A172 (cell line): Measurements from ENCODE around the gene NDEL1. TPM values are rescaled to one million over a fixed set of nuclear protein-coding genes. Genes with fewer than 3 reads are reported as not detected.

Source experiments
- DNase-seq: peaks from one replicate; pipeline ENCODE4 v3.0.0-alpha.2; 2015; ENCODE audit warnings: low spot score
- total RNA-seq: library from RNA; depleted of rRNA; stranded (reverse); fragments of >200 nt; shearing (Covaris generic); gene quantifications from 2 replicates; pipeline ENCODE4 v1.2.3, GENCODE V29; 2014

Gene NDEL1
- total RNA-seq, 1 experiment from 2014 or later: 48.0 TPM

DNA sequence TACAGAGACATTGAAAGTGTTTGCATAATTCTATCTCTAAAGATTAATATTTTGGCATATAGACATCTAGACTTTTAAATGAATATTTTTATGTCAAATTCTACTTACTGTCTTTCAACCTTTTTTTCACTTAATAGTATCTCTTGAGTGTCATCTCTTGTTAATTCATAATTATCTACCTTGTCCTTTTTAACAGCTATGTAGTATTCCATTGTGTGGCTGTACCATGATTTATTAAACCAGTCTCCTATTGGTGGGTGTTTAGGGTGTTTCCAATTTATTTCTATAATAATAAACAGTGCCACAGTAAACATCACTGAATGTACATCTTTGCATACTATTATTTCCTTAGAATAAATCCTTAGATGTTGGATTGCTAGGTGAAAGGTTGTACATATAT is 21.7 kb upstream of the NDEL1 start:
- DNase-seq: no peak

GRCh38 chr17:8417806-8418205 is 17.9 kb upstream of the NDEL1 start:
- DNase-seq: no peak

DNA sequence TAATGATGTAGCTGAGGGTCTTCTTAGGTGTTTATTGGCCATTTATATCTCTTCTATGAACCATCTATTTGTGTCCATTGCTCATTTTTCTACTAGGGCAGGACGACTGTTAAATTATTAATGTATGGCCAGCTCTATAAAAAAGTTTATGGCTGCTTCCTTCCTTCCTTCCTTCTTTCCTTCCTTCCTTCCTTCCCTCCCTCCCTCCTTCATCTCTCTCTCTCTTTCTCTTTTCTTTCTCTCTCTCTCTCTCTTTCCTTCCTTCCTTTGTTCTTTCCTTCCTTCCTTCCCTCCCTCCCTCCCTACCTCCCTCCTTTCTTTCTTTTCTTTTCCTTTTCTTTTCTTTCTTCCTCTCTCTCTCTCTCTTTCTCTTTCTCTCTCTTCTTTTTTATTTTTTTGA is 17.2 kb upstream of the NDEL1 start:
- no peak for DNase-seq

DNA sequence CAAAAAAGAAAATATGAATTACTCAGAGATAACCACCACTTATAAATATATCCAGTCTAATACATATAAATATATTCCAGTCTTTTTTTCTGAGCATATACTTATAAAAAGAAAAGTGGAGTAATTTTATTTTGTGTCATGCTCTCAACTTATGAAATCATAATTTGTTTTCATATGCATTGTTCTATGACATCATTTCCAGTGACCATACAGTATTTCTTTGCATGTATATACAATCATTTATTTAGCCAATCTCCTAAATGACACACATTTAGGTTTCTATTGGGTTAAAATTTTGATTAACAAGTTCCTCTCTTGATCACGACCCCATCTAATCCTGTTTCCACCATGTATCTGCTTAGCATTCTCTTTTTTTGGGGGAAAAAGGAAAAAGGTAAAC is 16.4 kb upstream of the NDEL1 start:
- DNase-seq: no peak

DNA sequence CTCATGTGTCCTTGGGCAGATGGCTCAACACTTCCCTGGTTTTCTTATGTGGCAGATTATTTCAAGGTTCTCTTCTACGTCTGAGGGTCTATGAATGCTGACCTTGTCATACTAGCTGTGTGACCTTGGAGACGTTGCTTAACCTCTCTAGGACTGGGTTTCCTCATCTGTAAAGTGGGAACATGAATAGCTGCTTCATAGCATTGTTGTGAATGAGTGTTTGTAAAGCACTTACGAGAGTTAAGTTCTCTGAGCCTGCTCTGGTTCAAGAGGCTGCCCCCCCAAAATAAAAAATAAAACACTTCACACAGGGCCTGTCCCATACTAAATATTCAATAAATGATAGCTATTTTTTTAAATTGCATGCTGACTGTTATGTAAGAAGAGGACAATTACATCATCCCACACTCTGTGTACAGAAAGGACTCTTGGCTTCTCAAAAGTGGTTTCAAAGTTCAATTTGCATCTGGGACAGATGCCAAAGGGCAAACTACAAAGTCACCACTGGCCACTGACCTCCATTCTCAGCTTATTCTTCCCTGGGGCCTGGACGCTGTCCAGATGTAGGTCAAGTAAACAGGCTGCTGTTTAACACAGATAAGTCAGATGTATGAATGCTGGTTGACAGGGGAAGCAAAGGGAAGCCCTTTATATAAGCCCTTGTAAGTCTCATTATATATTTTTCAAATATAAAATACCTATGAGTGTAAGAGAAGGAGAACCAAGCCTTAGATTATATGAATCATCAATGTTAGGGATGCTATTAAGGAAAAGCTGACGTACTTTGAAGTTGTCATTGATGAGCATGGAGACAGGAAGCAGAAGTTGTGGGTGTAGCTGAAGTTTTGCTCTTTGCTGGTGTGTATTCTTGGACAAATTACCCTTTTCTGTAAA is 15.4 kb upstream of the NDEL1 start:
- peak; percentile 50 for DNase-seq

DNA sequence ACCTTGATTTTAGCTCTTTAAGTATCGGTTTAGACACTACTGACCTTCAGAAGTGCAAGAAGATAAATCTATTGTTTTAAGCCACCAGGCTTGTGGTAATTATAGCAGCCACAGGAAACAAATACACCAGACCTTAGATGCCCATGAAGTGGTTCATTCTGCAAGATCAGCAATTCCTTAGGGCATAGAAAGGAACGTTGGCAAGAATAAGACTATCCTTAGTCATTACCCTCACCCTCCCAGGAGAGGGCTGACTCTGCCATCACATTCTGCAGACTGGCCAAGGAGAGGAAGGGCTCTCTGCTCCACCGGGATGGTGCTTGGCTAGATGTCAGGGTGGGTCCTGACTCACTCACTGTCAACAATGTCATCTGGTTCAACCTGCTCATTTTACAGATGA is 14.1 kb upstream of the NDEL1 start:
- DNase-seq: no peak

GRCh38 chr17:8426094-8426720 is 9.5 kb upstream of the NDEL1 start:
- DNase-seq: no peak

- no peak for DNase-seq
Measured at GRCh38 chr17:8426802-8427201, 8.9 kb upstream of the NDEL1 start.

GRCh38 chr17:8430966-8431365 is 4.7 kb upstream of the NDEL1 start:
- DNase-seq: peak; percentile 75

DNA sequence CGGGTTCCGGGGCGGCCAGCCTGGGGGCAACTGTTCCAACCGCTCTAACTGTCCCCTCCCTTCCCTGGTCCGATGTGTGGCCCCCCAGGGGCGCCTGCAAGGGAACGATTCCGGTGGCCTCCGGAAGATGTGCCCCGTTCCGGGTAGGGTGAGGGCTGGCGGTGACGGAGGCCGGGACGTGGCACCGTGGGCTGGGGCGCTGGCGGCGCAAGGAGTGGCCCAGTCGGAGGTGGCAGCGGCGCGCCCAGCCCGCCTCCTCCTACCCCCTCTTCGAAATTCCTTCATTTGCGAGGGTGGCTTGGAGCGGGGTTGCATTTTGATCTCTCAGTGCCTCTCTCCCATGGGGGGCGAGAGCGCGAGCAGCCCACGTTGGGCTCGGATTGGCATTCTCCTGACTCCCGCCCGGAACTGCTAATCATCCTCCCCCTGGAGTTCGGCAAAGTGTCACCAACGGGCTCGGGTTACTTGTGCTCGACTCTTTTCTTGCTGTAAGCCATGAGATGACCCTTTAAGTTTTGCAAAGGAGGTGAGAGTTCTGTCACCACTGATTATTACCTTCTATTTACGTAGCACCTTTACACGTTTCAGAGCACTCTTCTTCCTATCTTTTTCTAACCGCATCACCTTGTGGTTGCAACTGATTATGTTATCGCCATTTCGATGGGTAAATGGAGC is 622 bp downstream of the NDEL1 start:
- DNase-seq: peak; percentile 36

DNA sequence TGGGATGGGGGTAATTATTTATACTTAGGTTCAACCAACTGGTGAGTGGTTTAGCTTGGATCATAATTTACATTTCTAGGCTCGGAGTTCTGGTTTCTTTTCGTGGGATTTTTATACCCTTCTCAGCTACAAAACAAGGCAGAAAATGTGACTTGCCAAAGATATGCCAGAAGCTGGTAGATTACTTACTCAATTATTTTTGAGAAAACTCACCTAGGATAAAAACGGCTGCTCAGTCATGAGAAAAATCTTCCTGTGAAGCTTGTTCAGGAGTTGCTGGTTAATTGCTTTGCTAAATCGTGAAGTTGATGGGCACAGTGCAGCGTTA is 1.1 kb downstream of the NDEL1 start:
- no peak for DNase-seq

GRCh38 chr17:8438441-8438840 is 2.8 kb downstream of the NDEL1 start:
- DNase-seq: no peak

GRCh38 chr17:8439681-8440080 is 4.0 kb downstream of the NDEL1 start:
- DNase-seq: no peak

- DNase-seq: no peak
Measured at GRCh38 chr17:8441690-8442089, 6.0 kb downstream of the NDEL1 start.

DNA sequence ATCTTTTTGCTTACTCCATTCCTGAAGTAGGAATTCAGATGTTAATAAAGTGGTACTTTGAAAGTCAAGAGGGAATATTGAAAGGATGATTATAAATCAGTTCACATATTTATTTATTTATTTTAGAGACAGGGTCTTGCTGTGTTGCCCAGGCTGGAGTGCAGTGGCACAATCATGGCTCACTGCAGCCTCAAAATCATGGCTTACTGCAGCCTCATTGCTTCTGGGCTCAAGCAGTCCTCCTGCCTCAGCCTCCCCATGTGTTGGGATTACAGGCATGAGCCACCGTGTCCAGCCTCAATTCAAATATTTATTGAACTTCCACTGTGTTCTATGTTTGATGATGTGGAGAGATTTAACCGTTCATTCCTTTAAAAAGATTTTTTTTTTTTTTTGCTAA is 6.6 kb downstream of the NDEL1 start:
- DNase-seq: no peak

DNA sequence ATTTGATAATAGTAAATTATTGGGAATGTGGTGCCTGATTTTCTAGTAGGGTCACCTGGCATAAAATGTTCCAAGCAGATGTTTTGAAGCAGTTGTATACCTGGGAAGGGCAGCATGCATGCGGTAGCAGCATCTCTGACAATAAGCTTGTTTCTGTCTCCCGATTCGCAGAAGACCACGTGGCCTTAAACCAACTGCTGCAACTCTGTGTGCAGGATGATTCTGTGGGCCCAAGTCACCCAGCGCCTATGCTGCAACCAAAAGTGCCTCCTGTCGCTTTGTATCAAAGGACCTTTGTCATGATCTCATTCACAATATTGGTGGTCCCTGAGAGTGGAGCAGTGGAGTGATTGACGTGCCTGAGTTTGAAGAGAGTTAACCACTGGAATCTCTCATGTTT is 8.1 kb downstream of the NDEL1 start:
- no peak for DNase-seq

DNA sequence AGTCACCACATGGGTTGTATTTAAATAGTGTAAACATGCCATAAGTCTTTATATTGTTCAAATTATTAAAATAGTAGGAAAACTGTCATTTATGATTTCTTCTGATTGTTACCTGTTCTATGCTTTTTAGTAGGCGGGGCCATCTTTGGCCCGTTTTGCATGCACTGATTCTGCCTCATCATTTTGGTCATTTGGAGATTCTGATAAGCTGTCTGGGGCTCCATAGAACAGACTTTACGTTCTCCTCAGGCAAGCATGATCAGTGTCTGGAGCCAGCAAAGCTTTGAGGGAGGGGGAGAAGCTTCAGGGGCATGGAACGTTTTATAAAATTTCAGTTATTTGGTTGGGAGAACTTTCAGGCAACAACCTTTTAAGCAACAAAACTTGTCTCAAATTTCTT is 8.8 kb downstream of the NDEL1 start:
- no peak for DNase-seq

GRCh38 chr17:8445536-8445935 is 9.9 kb downstream of the NDEL1 start:
- DNase-seq: no peak

GRCh38 chr17:8447799-8448198 is 12.1 kb downstream of the NDEL1 start:
- DNase-seq: no peak

- no peak for DNase-seq
Measured at GRCh38 chr17:8448310-8448709, 12.6 kb downstream of the NDEL1 start.

DNA sequence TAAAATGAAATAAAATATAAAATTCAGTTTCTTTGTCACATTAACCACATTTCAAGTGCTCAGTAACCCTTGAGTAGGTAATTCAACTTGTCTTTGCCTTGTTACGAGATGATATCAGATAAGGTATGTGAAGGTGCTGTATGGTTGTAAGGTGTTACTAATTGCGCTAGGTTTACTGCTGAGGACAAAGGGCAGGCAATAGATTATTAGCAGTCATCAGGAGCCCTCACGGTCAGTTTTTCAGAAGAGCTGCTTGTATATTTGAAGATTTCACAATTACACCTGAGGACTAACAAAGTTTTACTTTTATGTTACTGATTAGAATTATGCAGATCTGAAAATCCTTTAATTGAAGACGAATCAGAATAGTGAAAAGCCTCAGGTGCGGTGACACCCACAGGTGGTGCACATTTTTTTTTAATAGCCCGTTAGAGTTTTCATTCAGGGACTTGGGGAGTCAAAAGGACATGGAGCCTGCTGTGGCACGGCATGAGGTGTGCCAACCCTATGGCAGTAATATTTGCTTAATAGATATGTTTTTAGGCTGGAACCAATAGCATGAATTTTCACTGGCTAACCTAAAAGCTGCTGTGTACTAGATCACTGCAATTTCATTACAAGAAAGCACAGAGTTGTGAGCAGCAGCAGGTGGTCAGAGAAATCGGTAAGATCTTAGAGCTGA is 16.4 kb downstream of the NDEL1 start:
- no peak for DNase-seq

DNA sequence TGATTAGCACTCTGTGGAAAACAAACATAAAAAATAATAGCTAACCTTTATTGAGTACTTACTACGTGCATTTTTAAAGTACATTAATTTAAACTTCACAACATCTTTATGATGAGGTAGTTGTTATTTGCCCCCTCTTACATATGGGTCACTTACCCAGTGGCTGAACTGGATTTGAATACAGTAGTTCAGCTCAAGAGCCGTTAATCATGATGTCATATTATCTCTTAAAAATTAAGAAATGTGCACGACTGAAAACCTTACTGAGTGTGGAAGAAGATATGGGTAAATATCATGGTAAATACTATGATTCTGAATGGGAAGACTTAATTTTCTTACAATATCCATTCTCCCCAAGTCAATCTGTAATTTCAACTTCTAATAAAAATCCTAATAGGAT is 17.6 kb downstream of the NDEL1 start:
- no peak for DNase-seq
